A673 (cell line): ENCODE results near the gene MEGF11.

ENCODE experiments used
- EZH2 ChIP-seq: fragments of 200-600 bp; sonication (generic); IDR thresholded peaks from 2 replicates; pipeline ENCODE4 v1.6.1; 2017; ENCODE audit warnings: borderline replicate concordance, low read depth, mild to moderate bottlenecking, mixed read lengths, antibody characterized with exemption, low read length; ENCODE audit not compliant: poor library complexity, severe bottlenecking
- TF ChIP-seq, protein P1 (sequence below): fragments of 300-800, 200-600 bp; sonication (generic); conservative IDR thresholded peaks from 2 replicates; pipeline ENCODE4 v1.5.1; 2017; ENCODE audit warnings: low read depth, mild to moderate bottlenecking, antibody characterized with exemption, low read length, moderate library complexity, mixed read lengths

DNA sequence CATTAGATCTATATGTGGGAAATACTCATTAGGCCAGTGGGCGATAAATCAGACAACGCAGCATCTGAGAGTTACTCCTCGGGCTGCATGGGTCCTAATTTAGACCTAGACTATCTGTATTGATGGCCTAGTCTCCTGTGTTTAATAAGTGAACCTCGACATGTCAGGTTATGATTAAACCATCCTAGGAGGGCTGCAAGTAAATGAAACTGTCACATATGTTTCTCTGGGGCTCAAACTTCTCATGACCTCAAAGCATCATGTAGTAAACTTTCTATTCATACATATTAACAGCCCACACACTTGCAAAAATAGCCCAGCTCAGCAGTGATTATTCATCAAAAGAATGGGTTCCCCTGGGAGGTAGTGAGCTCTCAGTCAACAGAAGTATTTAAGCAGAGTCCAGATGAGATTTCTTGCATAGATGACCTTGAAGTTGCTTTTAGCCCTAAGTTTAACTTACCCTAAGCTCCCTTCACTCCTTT lies 332.7 kb downstream of the MEGF11 start:
- TF ChIP-seq, protein P1, sequence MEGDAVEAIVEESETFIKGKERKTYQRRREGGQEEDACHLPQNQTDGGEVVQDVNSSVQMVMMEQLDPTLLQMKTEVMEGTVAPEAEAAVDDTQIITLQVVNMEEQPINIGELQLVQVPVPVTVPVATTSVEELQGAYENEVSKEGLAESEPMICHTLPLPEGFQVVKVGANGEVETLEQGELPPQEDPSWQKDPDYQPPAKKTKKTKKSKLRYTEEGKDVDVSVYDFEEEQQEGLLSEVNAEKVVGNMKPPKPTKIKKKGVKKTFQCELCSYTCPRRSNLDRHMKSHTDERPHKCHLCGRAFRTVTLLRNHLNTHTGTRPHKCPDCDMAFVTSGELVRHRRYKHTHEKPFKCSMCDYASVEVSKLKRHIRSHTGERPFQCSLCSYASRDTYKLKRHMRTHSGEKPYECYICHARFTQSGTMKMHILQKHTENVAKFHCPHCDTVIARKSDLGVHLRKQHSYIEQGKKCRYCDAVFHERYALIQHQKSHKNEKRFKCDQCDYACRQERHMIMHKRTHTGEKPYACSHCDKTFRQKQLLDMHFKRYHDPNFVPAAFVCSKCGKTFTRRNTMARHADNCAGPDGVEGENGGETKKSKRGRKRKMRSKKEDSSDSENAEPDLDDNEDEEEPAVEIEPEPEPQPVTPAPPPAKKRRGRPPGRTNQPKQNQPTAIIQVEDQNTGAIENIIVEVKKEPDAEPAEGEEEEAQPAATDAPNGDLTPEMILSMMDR: no peak
- no peak for TF ChIP-seq EZH2
